ENCODE measurements around the gene ELP1. TPM values are rescaled to one million over a fixed set of nuclear protein-coding genes. Genes with fewer than 3 reads are reported as not detected.
"Not testable (repeated sequence)": the region's sequence is repeated elsewhere in the genome, so short reads cannot be mapped to it uniquely, and the experiment has no call there.

Gene ELP1
- total RNA-seq, 1 donor from 2014 or later: 48.9 TPM

GRCh38 chr9:108844856-108845255, 89.1 kb downstream of the ELP1 start:
- no peak for TF ChIP-seq CTCF (conservative IDR thresholded peaks at IDR 0.05)
- no peak for DNase-seq (ENCODE audit: low read depth, low spot score)
- H3K4me1 Mint-ChIP-seq: no peaks in the 10 kb centered on the region

DNA sequence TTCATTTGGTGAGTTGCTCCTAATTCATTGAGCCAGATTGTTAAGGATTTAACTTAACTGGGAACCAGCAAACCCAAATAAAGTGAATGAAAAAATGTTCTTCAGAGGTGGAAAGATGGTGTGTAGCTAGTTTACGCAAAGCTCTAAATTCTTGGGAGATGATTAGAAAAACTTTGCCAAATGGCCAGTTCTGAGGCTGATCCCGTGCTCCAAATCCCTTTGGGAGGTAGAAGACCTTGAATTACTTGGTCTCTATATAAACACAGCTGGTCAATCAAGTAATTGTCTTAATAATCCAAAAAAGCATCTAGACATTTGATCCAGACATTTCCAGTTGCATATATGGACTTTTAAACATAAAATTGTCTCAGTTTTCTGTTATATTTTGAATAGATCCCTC, 89.5 kb downstream of the ELP1 start:
- Mint-ChIP-seq H3K27me3 (ENCODE audit: low read depth) (no peaks in the 10 kb centered on the region), H3K36me3 (ENCODE audit: low read depth) (no peaks in the 10 kb centered on the region), H3K4me1 (no peaks in the 10 kb centered on the region), H3K9me3 (no peaks in the 10 kb centered on the region), H3K27ac (ENCODE audit: unreplicated experiment) (no peak overlapping the region), H3K4me3 (no peak overlapping the region)
- no peak for DNase-seq (ENCODE audit: low read depth, low spot score)
- no peak for TF ChIP-seq CTCF (conservative IDR thresholded peaks at IDR 0.05)

More at GRCh38 chr9:108844856-108845255, 89.1 kb downstream of the ELP1 start:
- H3K27me3 Mint-ChIP-seq (ENCODE audit: low read depth): no peaks in the 10 kb centered on the region
- no peaks in the 10 kb centered on the region for H3K36me3 Mint-ChIP-seq (ENCODE audit: low read depth)
- no peaks in the 10 kb centered on the region for H3K9me3 Mint-ChIP-seq
- no peak overlapping the region for H3K4me3 Mint-ChIP-seq
- H3K27ac Mint-ChIP-seq (ENCODE audit: unreplicated experiment): no peak overlapping the region

DNA sequence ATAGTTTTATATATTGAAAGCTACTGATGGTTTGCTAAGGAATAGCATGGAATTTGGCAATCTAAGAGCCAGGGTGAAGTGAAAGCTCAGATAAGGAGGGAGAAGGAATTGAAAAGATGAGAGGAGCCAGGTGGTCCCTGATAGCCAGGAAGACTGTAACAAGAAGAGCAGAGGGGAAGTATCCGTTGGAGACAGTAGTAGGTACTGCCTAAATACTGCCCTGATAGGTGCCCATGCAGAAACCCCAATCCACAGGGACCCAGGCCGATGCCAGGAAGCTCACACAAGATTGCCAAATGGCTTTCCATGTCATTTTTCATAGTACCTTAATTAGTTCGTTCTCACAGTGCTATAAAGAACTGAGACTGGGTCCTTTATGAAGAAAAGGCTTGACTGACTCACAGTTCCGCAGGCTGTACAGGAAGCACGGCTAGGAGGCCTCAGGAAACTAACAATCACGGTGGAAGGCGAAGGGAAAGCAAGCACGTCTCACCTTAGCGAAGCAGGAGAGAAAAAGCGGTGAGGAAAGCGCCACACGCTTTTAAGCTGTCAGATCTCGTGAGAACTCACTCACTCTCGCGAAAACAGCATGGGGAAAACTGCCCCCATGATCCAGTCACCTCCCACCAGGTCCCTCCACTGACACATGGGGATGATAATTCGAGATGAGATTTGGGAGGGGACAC, 91.2 kb downstream of the ELP1 start:
- no peak overlapping the region for H3K4me3 Mint-ChIP-seq
- no peaks in the 10 kb centered on the region for H3K27me3 Mint-ChIP-seq (ENCODE audit: low read depth)
- H3K9me3 Mint-ChIP-seq: no peaks in the 10 kb centered on the region
- no peak overlapping the region for H3K27ac Mint-ChIP-seq (ENCODE audit: unreplicated experiment)
- TF ChIP-seq CTCF (conservative IDR thresholded peaks at IDR 0.05): no peak
- H3K4me1 Mint-ChIP-seq: no peaks in the 10 kb centered on the region
- no peaks in the 10 kb centered on the region for H3K36me3 Mint-ChIP-seq (ENCODE audit: low read depth)
- DNase-seq (ENCODE audit: low read depth, low spot score): no peak

- H3K4me3 Mint-ChIP-seq; DNase-seq (ENCODE audit: low read depth, low spot score); H3K9me3 Mint-ChIP-seq; H3K27me3 Mint-ChIP-seq (ENCODE audit: low read depth); H3K4me1 Mint-ChIP-seq; H3K27ac Mint-ChIP-seq (ENCODE audit: unreplicated experiment); H3K36me3 Mint-ChIP-seq (ENCODE audit: low read depth): not testable (repeated sequence)
These were observed 94.4 kb downstream of the ELP1 start for GRCh38 chr9:108839561-108839960.

DNA sequence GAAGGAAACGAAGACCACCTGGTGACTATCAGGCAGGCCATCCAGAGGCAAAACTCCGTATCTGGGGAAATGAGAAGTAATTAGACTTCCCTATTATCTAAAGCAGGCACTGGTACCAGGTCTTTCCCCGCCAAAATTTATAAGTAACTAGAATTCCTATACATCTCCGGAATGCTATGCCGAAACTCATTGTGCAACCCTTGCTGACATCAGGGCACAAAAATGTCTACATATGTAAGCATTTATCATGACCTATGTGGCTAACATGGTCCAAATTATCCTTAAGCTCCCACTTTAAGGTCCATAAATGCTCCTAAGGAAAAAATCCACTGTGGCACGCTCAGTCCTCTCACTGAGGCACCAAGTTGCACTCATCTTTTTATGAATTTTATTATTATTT, 95.9 kb downstream of the ELP1 start:
- no peak for DNase-seq (ENCODE audit: low read depth, low spot score)
- no peak for TF ChIP-seq CTCF (conservative IDR thresholded peaks at IDR 0.05)
- Mint-ChIP-seq H3K4me3 (no peak overlapping the region), H3K27me3 (ENCODE audit: low read depth) (no peaks in the 10 kb centered on the region), H3K27ac (ENCODE audit: unreplicated experiment) (no peak overlapping the region), H3K36me3 (ENCODE audit: low read depth) (no peaks in the 10 kb centered on the region), H3K4me1 (no peaks in the 10 kb centered on the region), H3K9me3 (peaks cover 1% of the 10 kb centered on the region)

GRCh38 chr9:108837530-108837929, 96.4 kb downstream of the ELP1 start:
- Mint-ChIP-seq H3K27me3 (ENCODE audit: low read depth) (no peaks in the 10 kb centered on the region), H3K27ac (ENCODE audit: unreplicated experiment) (no peak overlapping the region), H3K4me3 (no peak overlapping the region), H3K36me3 (ENCODE audit: low read depth) (no peaks in the 10 kb centered on the region), H3K4me1 (no peaks in the 10 kb centered on the region), H3K9me3 (peaks cover 5% of the 10 kb centered on the region)
- TF ChIP-seq CTCF (conservative IDR thresholded peaks at IDR 0.05): no peak
- no peak for DNase-seq (ENCODE audit: low read depth, low spot score)
